Omental fat pad (tissue), 4 donors: ENCODE measurements around the gene RDH5. TPM values are rescaled to one million over a fixed set of nuclear protein-coding genes. Genes with fewer than 3 reads are reported as not detected.

ENCODE experiments used
- ATAC-seq: fragments of 150-250 bp; one replicate; pipeline ENCODE4 v1.9.1; 2016; ENCODE audit warnings: mild to moderate bottlenecking, moderate library complexity; ENCODE audit not compliant: low FRiP score
- DNase-seq: peaks from one replicate; pipeline ENCODE4 v3.0.0-alpha.2; 2019; ENCODE audit warnings: low spot score
- total RNA-seq, 4 donors: library from RNA; depleted of rRNA; stranded (reverse); fragments of >200 nt; gene quantifications; one replicate each; pipeline ENCODE4 v1.1.0, GENCODE V29; 2016
- TF ChIP-seq, protein P1 (sequence below), 3 donors: fragments of 450-650 bp; IDR thresholded peaks; one replicate each; pipeline ENCODE4 v1.5.1; 2016 to 2017; ENCODE audit warnings: antibody characterized with exemption in 3 of 3, mild to moderate bottlenecking in 3 of 3, moderate library complexity in 2 of 3

The RDH5 gene
- total RNA-seq, 4 donors from 2014 or later: 77.4 to 119 (median 100) TPM

- DNase-seq: no peak
- ATAC-seq: no peak
- TF ChIP-seq, protein P1, sequence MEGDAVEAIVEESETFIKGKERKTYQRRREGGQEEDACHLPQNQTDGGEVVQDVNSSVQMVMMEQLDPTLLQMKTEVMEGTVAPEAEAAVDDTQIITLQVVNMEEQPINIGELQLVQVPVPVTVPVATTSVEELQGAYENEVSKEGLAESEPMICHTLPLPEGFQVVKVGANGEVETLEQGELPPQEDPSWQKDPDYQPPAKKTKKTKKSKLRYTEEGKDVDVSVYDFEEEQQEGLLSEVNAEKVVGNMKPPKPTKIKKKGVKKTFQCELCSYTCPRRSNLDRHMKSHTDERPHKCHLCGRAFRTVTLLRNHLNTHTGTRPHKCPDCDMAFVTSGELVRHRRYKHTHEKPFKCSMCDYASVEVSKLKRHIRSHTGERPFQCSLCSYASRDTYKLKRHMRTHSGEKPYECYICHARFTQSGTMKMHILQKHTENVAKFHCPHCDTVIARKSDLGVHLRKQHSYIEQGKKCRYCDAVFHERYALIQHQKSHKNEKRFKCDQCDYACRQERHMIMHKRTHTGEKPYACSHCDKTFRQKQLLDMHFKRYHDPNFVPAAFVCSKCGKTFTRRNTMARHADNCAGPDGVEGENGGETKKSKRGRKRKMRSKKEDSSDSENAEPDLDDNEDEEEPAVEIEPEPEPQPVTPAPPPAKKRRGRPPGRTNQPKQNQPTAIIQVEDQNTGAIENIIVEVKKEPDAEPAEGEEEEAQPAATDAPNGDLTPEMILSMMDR (IDR thresholded peaks at IDR 0.05): no peak
Measured at GRCh38 chr12:55705782-55706402, 14.3 kb upstream of the RDH5 start.

DNA sequence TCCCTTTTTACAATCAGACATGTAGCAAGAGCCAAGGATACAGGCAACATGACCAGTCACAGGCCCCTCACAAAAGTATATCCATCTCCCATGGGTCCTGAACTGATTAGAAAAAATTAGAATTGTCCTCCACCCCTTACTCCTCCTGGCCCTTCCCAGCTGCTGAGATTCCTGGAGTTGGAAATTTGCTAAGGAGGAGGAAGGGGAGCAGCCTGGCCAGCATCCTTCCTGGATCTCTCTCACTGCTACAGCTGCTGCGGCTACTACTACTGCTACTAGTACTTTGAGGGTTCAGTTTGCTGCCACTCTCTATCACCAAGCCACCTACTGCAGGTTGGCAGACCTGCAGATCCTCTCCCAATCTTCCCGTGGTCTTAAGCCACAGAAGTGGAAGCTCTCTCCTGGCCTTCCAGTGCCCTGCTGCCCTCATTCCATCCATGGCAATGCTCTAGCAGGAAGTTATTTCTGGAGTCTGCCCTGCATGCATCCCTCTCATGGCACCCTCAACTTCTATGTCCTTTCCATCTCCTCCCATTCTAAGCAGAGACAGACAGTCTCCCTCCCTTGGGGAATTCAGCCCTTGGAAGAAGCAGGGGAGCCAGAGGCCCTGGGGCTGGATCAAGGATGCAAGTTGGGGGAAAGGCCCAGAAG lies 13.5 kb upstream of the RDH5 start:
- TF ChIP-seq, protein P1 (IDR thresholded peaks at IDR 0.05): no peak
- no peak for ATAC-seq

GRCh38 chr12:55707219-55707671 lies 12.9 kb upstream of the RDH5 start:
- ATAC-seq: peak; percentile 7
- TF ChIP-seq, protein P1 (IDR thresholded peaks at IDR 0.05): no peak
- DNase-seq: no peak

More for the DNA sequence above, 13.5 kb upstream of the RDH5 start:
- no peak for DNase-seq

DNA sequence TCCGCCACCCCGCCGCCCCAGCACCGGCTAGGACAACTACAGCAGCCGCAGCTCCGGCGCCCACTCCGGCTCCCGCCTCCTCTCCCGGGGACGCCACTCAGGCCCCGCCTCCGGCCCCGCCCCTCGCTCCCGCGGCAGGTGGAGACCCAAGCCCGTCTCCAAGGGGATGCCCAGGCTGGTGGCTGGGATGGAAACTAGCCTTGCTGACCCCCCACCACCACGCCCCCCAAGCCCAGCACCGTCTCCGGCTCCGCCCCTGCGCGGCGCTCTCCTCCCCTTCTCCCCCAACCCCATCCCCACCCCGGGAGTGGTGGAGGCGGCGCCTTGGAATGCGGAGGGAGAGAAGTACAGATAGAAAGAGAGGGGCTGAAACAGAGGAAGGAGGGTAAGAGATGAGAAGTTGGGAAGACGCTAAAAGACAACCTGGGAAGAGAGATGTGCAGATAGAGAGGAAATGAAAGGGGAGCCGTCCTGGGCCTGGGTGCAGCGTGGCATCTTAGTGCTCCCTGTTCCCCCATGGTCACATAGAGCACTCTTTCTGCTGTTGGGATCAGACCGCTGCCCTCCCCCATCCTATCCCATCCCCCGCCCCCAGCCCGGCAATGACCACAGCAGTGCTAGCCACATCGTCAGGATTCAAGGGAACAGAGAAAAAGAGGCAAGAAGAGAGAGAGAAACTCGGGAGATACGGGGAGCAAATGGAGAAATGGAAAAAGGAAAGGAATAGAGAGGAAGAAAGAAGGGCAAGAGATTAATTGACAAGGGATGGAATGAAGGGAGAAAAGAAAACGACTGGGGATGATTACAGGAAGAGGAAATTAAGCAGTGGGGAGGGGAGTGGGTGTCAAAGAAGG lies 12.1 kb upstream of the RDH5 start, which contains the start of gene ITGA7:
TSS of gene ITGA7 (minus strand) at position 64 of the 854 bp plus-strand sequence. CDS start 222 bp downstream, outside the sequence.
- ATAC-seq (peak; percentile 63), DNase-seq (no peak)
- TF ChIP-seq, protein P1 (IDR thresholded peaks at IDR 0.05): no peak

DNA sequence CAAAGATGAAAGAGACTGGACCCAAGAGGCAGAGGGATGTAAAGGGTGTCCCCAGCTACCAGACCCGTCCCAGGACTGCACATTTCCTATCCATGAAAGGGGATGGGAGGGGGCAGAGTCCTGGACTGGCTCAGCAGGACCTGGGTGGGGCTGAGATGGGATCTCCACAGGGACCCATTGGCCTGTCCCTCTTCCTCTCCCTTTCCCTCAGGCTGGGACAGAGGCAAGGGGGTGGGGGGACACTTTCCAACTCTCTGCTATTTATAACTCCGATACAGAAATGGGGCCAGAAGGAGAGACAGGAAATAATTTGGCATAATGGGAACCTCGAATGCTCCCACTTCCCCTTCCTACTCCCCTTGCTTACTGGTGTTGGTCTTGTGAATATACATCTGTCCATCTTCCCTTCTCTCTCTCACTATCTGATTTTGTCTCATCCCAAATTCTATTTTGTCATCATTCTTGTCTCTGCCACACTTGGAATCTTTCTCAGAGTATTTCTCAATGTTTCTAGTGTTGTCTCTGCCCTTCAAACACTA lies 11.4 kb upstream of the RDH5 start:
- DNase-seq: no peak
- no peak for ATAC-seq
- TF ChIP-seq, protein P1 (IDR thresholded peaks at IDR 0.05): no peak

- DNase-seq (no peak), ATAC-seq (no peak)
- TF ChIP-seq, protein P1 (IDR thresholded peaks at IDR 0.05): no peak
Measured at GRCh38 chr12:55711786-55712553, 8.2 kb upstream of the RDH5 start.
